NCI-H1930 (cell line): Measurements from ENCODE around the gene LURAP1L.
"Not testable (repeated sequence)": the region's sequence is repeated elsewhere in the genome, so short reads cannot be mapped to it uniquely, and the experiment has no call there.

Source experiments
- DNase-seq, 2 experiments: peaks; one replicate each; lab custom pipeline; 2025; lab: John Stamatoyannopoulos, UW

Gene LURAP1L

DNA sequence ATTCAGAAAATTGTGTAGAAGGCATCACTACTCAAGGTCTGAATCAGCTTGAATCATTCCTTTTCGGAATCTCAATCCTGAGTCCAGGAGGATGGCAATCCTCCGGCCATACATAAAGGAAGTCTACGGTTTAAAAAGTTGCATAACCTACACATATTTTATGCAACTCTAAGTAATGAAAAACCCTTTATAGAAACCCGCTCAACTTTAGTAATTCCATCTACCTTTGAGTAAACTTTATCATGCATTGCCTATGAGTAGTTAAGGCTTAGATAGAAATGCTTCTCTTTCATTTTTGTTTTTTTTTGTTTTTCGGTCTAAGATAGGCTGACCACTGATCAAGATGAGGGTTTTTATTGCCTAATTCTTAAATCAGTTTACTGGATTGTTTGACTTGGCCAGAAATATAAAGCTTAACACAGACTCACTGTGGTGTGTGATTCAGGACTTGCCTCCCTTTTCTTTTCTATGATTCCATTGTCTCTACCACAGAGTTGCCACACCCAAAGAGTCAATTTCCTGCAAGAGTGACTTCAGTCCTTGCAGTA is 85.0 kb downstream of the LURAP1L start:
- DNase-seq: no peak

GRCh38 chr9:12860998-12861397 is 86.2 kb downstream of the LURAP1L start:
- no peak for DNase-seq

DNA sequence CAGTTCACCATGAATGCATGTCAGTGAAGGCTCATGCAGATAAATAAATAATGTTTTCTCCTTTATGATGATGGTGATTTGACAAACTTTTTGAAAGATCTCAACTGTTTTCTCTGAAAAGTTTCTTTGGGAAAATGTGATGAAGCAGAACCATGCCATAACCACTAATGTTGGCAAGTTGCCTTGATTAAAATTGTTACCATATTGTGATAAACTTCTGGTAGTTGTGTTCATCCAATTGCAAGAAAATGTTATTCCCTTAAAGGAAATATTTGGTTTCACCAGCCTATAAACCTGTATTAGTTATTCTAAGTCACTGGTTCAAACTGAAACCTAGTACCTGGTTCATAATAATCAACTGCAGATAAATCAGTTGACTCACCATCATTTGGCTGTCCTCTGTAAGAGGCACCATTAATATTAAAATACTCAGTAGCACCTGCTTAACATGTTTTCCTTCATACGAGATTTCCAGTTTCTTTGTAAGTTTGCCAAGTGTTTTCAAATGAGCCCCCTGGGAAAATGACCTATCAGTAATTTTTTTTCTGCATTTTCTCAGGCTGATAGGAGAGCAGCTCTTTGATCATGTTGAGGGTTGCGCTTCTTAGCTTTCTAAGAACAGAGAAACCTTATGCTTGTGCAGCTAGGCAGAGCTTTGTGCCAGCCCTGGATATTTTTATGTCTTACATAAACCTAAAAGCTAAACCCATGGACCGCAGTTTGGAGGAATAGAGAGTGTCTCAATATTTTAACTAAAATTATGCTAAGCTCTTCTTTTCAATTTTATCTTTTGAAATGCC is 88.0 kb downstream of the LURAP1L start:
- DNase-seq: no peak

- no peak for DNase-seq
These were observed 88.8 kb downstream of the LURAP1L start for GRCh38 chr9:12863618-12864017.

GRCh38 chr9:12865380-12865779 is 90.6 kb downstream of the LURAP1L start:
- DNase-seq: not testable (repeated sequence)
